Measurements from ENCODE around the gene LEMD1. TPM values are rescaled to one million over a fixed set of nuclear protein-coding genes. Genes with fewer than 3 reads are reported as not detected.

LEMD1 gene
- total and polyA plus RNA-seq, 3 donors from 2014 or later: 35.2 to 83.2 (median 71.1) TPM

- peaks cover 52% of the 10 kb centered on the region for H3K4me1 ChIP-seq
- H3K4me3 ChIP-seq: no peak overlapping the region
- no peaks in the 10 kb centered on the region for H3K9me3 ChIP-seq
- peak; percentile 91 for DNase-seq
- WGBS, 2 donors: 46 to 47% methylated on average over 13 of the region's 13 CpGs
- no peaks in the 10 kb centered on the region for H3K36me3 ChIP-seq (ENCODE audit: low read depth, missing control alignments)
- no peaks in the 10 kb centered on the region for H3K27me3 ChIP-seq
- peak overlapping the region; percentile 18 to 60 for H3K27ac ChIP-seq
- intact Hi-C loops (cut with DNase I; ENCODE audit: low total_unique reads): loop anchor here (10.0 kb wide), 1 partner anchor 84 kb away; the partner anchor contains the start of gene KLHDC8A
- TF ChIP-seq POLR2A (IDR thresholded peaks at IDR 0.05) (no peak), CTCF (IDR thresholded peaks at IDR 0.05) (peak; percentile 58 to 75 (median 68))
Measured at GRCh38 chr1:205438213-205439158, 16.6 kb upstream of the LEMD1 start.

- Histone ChIP-seq H3K4me1 (peaks cover 52% of the 10 kb centered on the region), H3K36me3 (ENCODE audit: low read depth, missing control alignments) (no peaks in the 10 kb centered on the region), H3K9me3 (no peaks in the 10 kb centered on the region), H3K4me3 (no peak overlapping the region), H3K27me3 (no peaks in the 10 kb centered on the region), H3K27ac (no peak overlapping the region)
- no peak for DNase-seq
- 88 to 92% methylated on average over 2 of the region's 2 CpGs for WGBS, 2 donors
- intact Hi-C loops (cut with DNase I; ENCODE audit: low total_unique reads): loop anchor here (10.0 kb wide), 1 partner anchor 83 kb away; the partner anchor contains the start of gene KLHDC8A
- TF ChIP-seq CTCF (IDR thresholded peaks at IDR 0.05) (no peak), POLR2A (IDR thresholded peaks at IDR 0.05) (no peak)
Measured at GRCh38 chr1:205437570-205437969, 15.7 kb upstream of the LEMD1 start.

- H3K9me3 ChIP-seq: no peaks in the 10 kb centered on the region
- no peak for DNase-seq
- H3K4me3 ChIP-seq: no peak overlapping the region
- intact Hi-C loops (cut with DNase I; ENCODE audit: low total_unique reads): loop anchor here (10.0 kb wide), 1 partner anchor 82 kb away; the partner anchor contains the start of gene KLHDC8A
- H3K36me3 ChIP-seq (ENCODE audit: low read depth, missing control alignments): no peaks in the 10 kb centered on the region
- H3K4me1 ChIP-seq: peaks cover 49% of the 10 kb centered on the region
- no peak for TF ChIP-seq POLR2A (IDR thresholded peaks at IDR 0.05)
- TF ChIP-seq CTCF (IDR thresholded peaks at IDR 0.05): no peak
- 77 to 80% methylated on average over 4 to 5 of the region's 5 CpGs for WGBS, 2 donors
- H3K27me3 ChIP-seq: no peaks in the 10 kb centered on the region
- H3K27ac ChIP-seq: no peak overlapping the region
Measured at GRCh38 chr1:205436776-205437410, 15.0 kb upstream of the LEMD1 start.

- Histone ChIP-seq H3K36me3 (ENCODE audit: low read depth, missing control alignments) (no peaks in the 10 kb centered on the region), H3K4me3 (no peak overlapping the region), H3K27ac (no peak overlapping the region), H3K4me1 (peaks cover 44% of the 10 kb centered on the region), H3K27me3 (no peaks in the 10 kb centered on the region), H3K9me3 (no peaks in the 10 kb centered on the region)
- peak; percentile 35 for DNase-seq
- 61 to 63% methylated on average over 10 to 11 of the region's 11 CpGs for WGBS, 2 donors
- intact Hi-C loops (cut with DNase I; ENCODE audit: low total_unique reads): loop anchor here (10.0 kb wide), 1 partner anchor 81 kb away; the partner anchor contains the start of gene KLHDC8A
- TF ChIP-seq POLR2A (IDR thresholded peaks at IDR 0.05): no peak
- TF ChIP-seq CTCF (IDR thresholded peaks at IDR 0.05): no peak
Measured at GRCh38 chr1:205435578-205436573, 14.0 kb upstream of the LEMD1 start.
